ENCODE results near the gene GDF7. TPM values are rescaled to one million over a fixed set of nuclear protein-coding genes. Genes with fewer than 3 reads are reported as not detected.

Gene GDF7
- total RNA-seq (2014; rRNA removed; shearing (Covaris generic)): 0.04 and 0.11 TPM in 2 replicates

DNA sequence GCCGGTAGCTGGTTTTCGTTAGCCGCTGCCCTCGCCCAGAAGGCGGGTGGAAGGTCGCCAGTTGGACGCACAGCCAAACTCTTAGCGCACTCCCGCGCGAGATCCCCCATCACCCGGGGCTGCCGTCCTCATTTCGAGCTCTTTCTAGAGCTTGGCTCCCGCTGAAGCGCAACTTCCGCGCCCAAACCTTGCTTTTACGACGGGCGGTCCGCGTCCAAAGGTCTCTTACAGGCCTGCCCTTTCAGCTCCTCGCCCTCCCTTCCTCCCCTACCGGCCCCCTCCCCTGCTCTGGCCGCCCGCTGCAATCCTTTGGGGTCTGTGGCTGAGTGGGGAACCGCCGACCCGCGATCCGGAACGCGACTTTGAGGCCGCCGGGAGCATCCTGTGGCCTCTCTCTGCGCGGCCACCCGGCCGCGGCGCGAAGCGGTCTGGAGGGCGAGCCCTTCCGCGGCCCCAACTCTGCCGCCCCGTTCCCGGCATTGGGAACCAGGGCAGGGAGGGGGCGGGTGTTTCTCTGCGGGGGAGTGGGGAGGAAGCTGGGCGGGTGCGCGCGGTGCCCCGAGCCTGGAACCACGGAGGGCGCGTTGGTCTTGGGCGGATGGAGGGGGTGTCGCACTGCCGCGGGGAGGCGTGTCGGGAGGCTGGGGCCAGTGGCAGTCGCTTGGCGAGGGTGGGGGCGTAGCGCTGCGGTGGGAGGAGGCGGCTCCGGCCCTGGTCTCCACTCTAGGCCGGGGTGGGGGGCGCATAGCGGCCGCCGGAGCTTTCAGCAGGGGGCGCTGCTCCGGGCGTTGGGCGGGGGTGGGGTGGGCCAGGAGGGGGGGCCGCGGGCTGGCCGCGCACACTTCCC is at the start of gene GDF7:
Gene GDF7 (plus strand): TSS at position 841 of the 847 bp plus-strand sequence. CDS start 96 bp downstream, outside the sequence.

GRCh38 chr2:20650877-20651730 is 15.8 kb upstream of the GDF7 start, which contains the start of gene HS1BP3:
Gene HS1BP3 (minus strand): TSS chr2:20651098. CDS start chr2:20651063, 35 bp downstream.

Other genes with a start within 250 kb of the GDF7 start
- 125 and 132 TPM in 2 replicates for gene RHOB, start 220.1 kb upstream of the GDF7 start, total RNA-seq (2014; rRNA removed; shearing (Covaris generic))
- gene HS1BP3, start 16.0 kb upstream of the GDF7 start, total RNA-seq (2014; rRNA removed; shearing (Covaris generic)): 17.3 and 19.2 TPM in 2 replicates
- 11.1 and 13.9 TPM in 2 replicates for gene LDAH, start 156.0 kb downstream of the GDF7 start, total RNA-seq (2014; rRNA removed; shearing (Covaris generic))

All from A375 (cell line).